ENCODE results near the gene HPCAL4.
A peak's percentile ranks its signal among the peaks of the same experiment; 100 is the strongest.

HPCAL4 gene

DNA sequence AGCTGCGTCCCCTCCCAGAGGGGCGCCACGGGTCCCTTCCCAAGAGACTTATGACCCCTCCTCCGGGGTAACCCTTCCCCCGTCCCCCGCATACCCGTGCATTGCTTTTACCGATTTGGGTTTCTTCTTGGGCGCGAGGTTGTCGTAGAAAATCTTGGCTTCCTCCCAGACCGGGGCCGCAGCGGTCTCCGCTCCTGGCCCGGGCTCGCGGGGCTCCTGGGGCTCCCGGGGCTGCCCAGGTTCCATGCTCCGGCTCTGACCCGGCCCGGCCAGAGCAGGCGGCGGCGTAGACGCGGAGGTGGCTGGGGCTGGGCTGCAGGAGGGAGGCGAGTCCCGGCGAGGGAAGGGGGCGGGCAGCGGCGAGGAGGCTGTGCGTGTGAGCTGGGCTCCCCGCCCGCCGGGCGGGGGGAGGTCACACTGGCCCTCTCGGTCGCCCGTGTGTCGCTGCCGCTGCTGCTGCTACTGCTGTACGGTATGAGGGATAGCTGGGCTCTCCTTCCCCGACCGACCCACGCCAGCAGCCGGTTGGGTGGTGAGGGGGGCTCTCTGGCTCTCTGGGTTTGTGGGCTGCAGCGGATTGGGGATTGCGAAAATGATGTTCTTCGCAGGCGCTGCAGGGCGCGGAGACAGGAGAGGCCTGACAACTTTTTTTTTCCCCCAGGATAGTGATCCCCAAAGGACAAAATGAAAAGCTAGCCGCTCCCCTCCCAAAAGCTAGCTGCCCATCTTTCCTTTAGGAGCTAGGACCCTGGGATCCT is 19.3 kb downstream of the HPCAL4 start, which contains the start of gene NT5C1A:
NT5C1A (minus strand) TSS at position 315 of the 758 bp plus-strand sequence; CDS start at position 246, 69 bp downstream.
- no peak within 1 kb of the TSS for H3K9ac ChIP-seq (ENCODE audit: low read depth, low read length)
- H3K27me3 ChIP-seq (ENCODE audit: control insufficient read depth, insufficient read depth, low read length), result peaks cover 98% of the 10 kb centered on the region
- no peaks in the 10 kb centered on the region for H3K36me3 ChIP-seq (ENCODE audit: control insufficient read depth, insufficient read depth, low read length)

GRCh38 chr1:39671433-39671792 is 19.8 kb downstream of the HPCAL4 start:
- peaks cover 2% of the 10 kb centered on the region for H3K4me1 ChIP-seq (ENCODE audit: control insufficient read depth, insufficient read depth, low read length)
- H3K36me3 ChIP-seq (ENCODE audit: control insufficient read depth, insufficient read depth, low read length), result no peaks in the 10 kb centered on the region
- H3K9ac ChIP-seq (ENCODE audit: low read depth, low read length), result no peak overlapping the region
- H3K9me3 ChIP-seq (ENCODE audit: control insufficient read depth, insufficient read depth, low read length), result no peaks in the 10 kb centered on the region
- H3K4me3 ChIP-seq (ENCODE audit: low read depth, low read length), result peak overlapping the region; percentile 42
- peaks cover 98% of the 10 kb centered on the region for H3K27me3 ChIP-seq (ENCODE audit: control insufficient read depth, insufficient read depth, low read length)

More for the DNA sequence above, 19.3 kb downstream of the HPCAL4 start, which contains the start of gene NT5C1A:
- Histone ChIP-seq H3K4me1 (ENCODE audit: control insufficient read depth, insufficient read depth, low read length) (peaks cover 2% of the 10 kb centered on the region), H3K9me3 (ENCODE audit: control insufficient read depth, insufficient read depth, low read length) (no peaks in the 10 kb centered on the region), H3K4me3 (ENCODE audit: low read depth, low read length) (peak within 1 kb of the TSS; percentile 42)

DNA sequence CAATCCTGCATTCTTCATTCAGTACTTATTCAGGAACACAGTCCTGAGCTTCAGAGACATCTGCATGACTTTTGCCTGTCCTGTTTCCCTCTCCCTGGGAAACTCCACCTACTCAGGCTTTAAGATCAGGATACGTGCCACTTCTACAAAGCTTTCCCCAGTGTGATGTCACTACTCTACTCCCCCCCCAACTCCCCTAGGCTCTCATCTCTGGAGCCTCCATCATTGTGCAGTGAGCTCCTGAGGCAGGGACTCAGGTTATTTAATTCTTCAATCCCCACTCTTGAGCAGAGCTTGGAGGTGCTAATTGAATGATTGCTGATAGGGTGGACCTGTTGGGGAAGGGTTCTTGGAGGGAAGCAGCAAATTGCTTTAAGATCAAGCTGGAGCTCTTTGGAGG is 20.5 kb downstream of the HPCAL4 start:
- H3K36me3 ChIP-seq (ENCODE audit: control insufficient read depth, insufficient read depth, low read length), result no peaks in the 10 kb centered on the region
- no peaks in the 10 kb centered on the region for H3K9me3 ChIP-seq (ENCODE audit: control insufficient read depth, insufficient read depth, low read length)
- H3K9ac ChIP-seq (ENCODE audit: low read depth, low read length), result no peak overlapping the region
- peaks cover 2% of the 10 kb centered on the region for H3K4me1 ChIP-seq (ENCODE audit: control insufficient read depth, insufficient read depth, low read length)
- H3K4me3 ChIP-seq (ENCODE audit: low read depth, low read length), result peak overlapping the region; percentile 26
- peaks cover 98% of the 10 kb centered on the region for H3K27me3 ChIP-seq (ENCODE audit: control insufficient read depth, insufficient read depth, low read length)

DNA sequence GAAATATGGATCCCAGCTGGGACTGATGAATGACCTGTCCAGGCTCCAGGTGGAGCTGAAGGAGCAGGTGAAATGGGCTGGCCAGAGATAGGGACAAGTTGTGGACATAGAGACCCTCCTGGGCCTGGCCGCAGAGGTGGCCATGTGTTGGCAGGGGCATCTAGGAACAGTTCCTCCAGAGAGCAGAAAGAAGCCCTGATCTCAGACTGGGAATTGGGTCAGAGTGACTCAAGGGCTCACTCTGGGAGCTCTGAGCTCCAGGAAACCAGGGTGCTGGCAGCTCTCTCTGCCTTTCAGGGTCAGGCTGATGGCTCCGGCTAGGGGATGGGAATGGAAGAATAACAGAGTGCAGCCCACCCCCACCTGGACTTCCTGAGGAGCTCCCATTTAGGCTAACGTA is 22.3 kb downstream of the HPCAL4 start:
- no peaks in the 10 kb centered on the region for H3K36me3 ChIP-seq (ENCODE audit: control insufficient read depth, insufficient read depth, low read length)
- H3K9me3 ChIP-seq (ENCODE audit: control insufficient read depth, insufficient read depth, low read length), result no peaks in the 10 kb centered on the region
- no peak overlapping the region for H3K4me3 ChIP-seq (ENCODE audit: low read depth, low read length)
- no peak overlapping the region for H3K9ac ChIP-seq (ENCODE audit: low read depth, low read length)
- peaks cover 95% of the 10 kb centered on the region for H3K27me3 ChIP-seq (ENCODE audit: control insufficient read depth, insufficient read depth, low read length)
- H3K4me1 ChIP-seq (ENCODE audit: control insufficient read depth, insufficient read depth, low read length), result peaks cover 2% of the 10 kb centered on the region

- Histone ChIP-seq H3K9ac (ENCODE audit: low read depth, low read length) (no peak overlapping the region), H3K4me1 (ENCODE audit: control insufficient read depth, insufficient read depth, low read length) (peaks cover 2% of the 10 kb centered on the region), H3K27me3 (ENCODE audit: control insufficient read depth, insufficient read depth, low read length) (peaks cover 94% of the 10 kb centered on the region)
Measured at GRCh38 chr1:39668111-39668510, 23.1 kb downstream of the HPCAL4 start.

DNA sequence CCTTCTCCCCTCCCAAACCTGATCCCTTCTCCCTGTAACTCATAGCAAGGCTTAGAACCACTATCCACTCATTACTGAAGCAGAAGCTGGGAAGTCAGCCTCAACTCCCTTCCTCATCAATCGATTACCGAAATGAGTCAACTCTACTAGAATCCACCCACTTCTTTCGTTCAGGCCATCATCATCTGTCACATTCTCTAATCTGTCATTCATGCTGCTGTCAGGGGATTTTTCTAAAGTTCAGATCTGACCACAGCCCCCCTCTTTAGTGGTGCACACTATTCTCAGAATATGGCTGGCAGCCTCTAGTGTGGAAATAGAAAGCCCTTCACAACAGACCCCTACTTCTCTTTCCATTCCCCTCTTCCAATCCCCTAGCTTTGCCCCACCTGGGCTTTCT is 24.5 kb downstream of the HPCAL4 start:
- no peaks in the 10 kb centered on the region for H3K4me1 ChIP-seq (ENCODE audit: control insufficient read depth, insufficient read depth, low read length)
- H3K9ac ChIP-seq (ENCODE audit: low read depth, low read length), result no peak overlapping the region
- H3K27me3 ChIP-seq (ENCODE audit: control insufficient read depth, insufficient read depth, low read length), result peaks cover 93% of the 10 kb centered on the region

More at GRCh38 chr1:39668111-39668510, 23.1 kb downstream of the HPCAL4 start:
- no peaks in the 10 kb centered on the region for H3K36me3 ChIP-seq (ENCODE audit: control insufficient read depth, insufficient read depth, low read length)
- no peak overlapping the region for H3K4me3 ChIP-seq (ENCODE audit: low read depth, low read length)
- no peaks in the 10 kb centered on the region for H3K9me3 ChIP-seq (ENCODE audit: control insufficient read depth, insufficient read depth, low read length)

GRCh38 chr1:39663559-39663958 is 27.7 kb downstream of the HPCAL4 start:
- no peak overlapping the region for H3K4me3 ChIP-seq (ENCODE audit: low read depth, low read length)
- no peak overlapping the region for H3K9ac ChIP-seq (ENCODE audit: low read depth, low read length)
- no peaks in the 10 kb centered on the region for H3K36me3 ChIP-seq (ENCODE audit: control insufficient read depth, insufficient read depth, low read length)
- peaks cover 91% of the 10 kb centered on the region for H3K27me3 ChIP-seq (ENCODE audit: control insufficient read depth, insufficient read depth, low read length)
- H3K4me1 ChIP-seq (ENCODE audit: control insufficient read depth, insufficient read depth, low read length), result no peaks in the 10 kb centered on the region
- no peaks in the 10 kb centered on the region for H3K9me3 ChIP-seq (ENCODE audit: control insufficient read depth, insufficient read depth, low read length)

More for the DNA sequence above, 24.5 kb downstream of the HPCAL4 start:
- Histone ChIP-seq H3K9me3 (ENCODE audit: control insufficient read depth, insufficient read depth, low read length) (no peaks in the 10 kb centered on the region), H3K36me3 (ENCODE audit: control insufficient read depth, insufficient read depth, low read length) (no peaks in the 10 kb centered on the region), H3K4me3 (ENCODE audit: low read depth, low read length) (no peak overlapping the region)

DNA sequence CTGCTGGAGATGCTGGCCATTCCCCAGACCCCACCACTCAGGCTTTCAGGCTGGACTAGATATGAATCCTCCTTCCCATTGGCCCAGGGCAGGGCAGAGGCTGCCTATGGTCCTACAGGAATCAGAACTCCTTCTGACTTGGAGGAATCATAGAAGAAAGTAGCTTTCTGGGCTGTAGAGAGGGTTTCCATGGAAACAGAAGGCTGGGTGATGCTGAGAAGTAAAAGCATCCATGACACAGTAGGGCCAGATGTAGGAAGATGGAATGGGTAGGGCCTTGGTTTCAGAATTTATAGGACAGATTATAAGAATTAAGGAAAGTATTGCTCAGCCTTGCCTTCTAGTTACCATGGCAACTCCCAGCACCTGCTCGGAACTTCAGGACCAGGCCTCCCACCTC is 28.4 kb downstream of the HPCAL4 start:
- no peak overlapping the region for H3K9ac ChIP-seq (ENCODE audit: low read depth, low read length)
- no peak overlapping the region for H3K4me3 ChIP-seq (ENCODE audit: low read depth, low read length)
- peaks cover 88% of the 10 kb centered on the region for H3K27me3 ChIP-seq (ENCODE audit: control insufficient read depth, insufficient read depth, low read length)
- no peaks in the 10 kb centered on the region for H3K36me3 ChIP-seq (ENCODE audit: control insufficient read depth, insufficient read depth, low read length)
- no peaks in the 10 kb centered on the region for H3K9me3 ChIP-seq (ENCODE audit: control insufficient read depth, insufficient read depth, low read length)
- H3K4me1 ChIP-seq (ENCODE audit: control insufficient read depth, insufficient read depth, low read length), result no peaks in the 10 kb centered on the region

DNA sequence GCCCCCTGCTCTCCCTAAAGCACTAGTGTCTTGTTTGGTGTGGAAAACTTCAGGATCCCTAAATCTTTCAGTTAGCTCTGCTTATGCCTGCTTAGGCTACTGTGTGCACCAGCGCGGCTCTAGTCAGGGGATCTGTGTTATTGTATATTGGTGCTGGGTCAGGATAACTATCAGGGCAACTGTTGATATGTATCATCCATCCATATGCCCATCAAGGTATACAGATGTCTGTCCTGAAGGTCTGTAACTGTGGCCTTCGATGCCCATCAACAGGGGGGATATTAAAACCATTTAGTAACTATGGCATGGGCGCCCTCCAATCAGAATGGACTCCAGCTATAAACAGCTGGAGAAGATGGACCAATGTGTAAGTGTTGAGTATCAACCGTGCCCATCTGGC is 31.7 kb downstream of the HPCAL4 start:
- no peaks in the 10 kb centered on the region for H3K4me1 ChIP-seq (ENCODE audit: control insufficient read depth, insufficient read depth, low read length)
- peaks cover 77% of the 10 kb centered on the region for H3K27me3 ChIP-seq (ENCODE audit: control insufficient read depth, insufficient read depth, low read length)
- H3K4me3 ChIP-seq (ENCODE audit: low read depth, low read length), result no peak overlapping the region
- H3K9ac ChIP-seq (ENCODE audit: low read depth, low read length), result no peak overlapping the region
- H3K36me3 ChIP-seq (ENCODE audit: control insufficient read depth, insufficient read depth, low read length), result no peaks in the 10 kb centered on the region
- no peaks in the 10 kb centered on the region for H3K9me3 ChIP-seq (ENCODE audit: control insufficient read depth, insufficient read depth, low read length)

GRCh38 chr1:39659110-39659509 is 32.1 kb downstream of the HPCAL4 start:
- H3K4me1 ChIP-seq (ENCODE audit: control insufficient read depth, insufficient read depth, low read length), result no peaks in the 10 kb centered on the region
- peaks cover 80% of the 10 kb centered on the region for H3K27me3 ChIP-seq (ENCODE audit: control insufficient read depth, insufficient read depth, low read length)
- no peaks in the 10 kb centered on the region for H3K9me3 ChIP-seq (ENCODE audit: control insufficient read depth, insufficient read depth, low read length)
- no peak overlapping the region for H3K9ac ChIP-seq (ENCODE audit: low read depth, low read length)
- H3K36me3 ChIP-seq (ENCODE audit: control insufficient read depth, insufficient read depth, low read length), result no peaks in the 10 kb centered on the region
- H3K4me3 ChIP-seq (ENCODE audit: low read depth, low read length), result no peak overlapping the region

GRCh38 chr1:39657923-39658485 is 33.2 kb downstream of the HPCAL4 start:
- Histone ChIP-seq H3K36me3 (ENCODE audit: control insufficient read depth, insufficient read depth, low read length) (no peaks in the 10 kb centered on the region), H3K9me3 (ENCODE audit: control insufficient read depth, insufficient read depth, low read length) (no peaks in the 10 kb centered on the region), H3K4me3 (ENCODE audit: low read depth, low read length) (no peak overlapping the region), H3K9ac (ENCODE audit: low read depth, low read length) (no peak overlapping the region), H3K27me3 (ENCODE audit: control insufficient read depth, insufficient read depth, low read length) (peaks cover 77% of the 10 kb centered on the region), H3K4me1 (ENCODE audit: control insufficient read depth, insufficient read depth, low read length) (no peaks in the 10 kb centered on the region)

DNA sequence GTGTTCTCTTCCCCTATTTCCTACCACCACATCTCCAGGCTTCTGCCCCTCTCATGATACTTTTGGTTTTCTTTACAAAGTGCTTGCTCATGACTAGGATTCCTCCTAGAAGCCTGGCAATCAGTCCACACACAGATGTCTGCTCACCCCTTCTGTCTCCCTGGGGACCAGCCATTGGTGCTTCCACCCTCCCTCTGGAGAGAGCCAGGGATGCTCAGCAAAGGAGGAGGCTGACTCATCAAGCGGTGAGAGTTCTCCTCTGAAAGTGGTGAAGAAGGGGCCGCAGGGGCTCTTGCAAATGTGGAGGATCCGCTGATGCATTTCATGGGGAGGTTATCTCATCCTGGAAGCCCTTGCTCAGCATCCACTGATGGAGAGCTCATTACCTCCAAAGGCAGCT is 33.8 kb downstream of the HPCAL4 start:
- Histone ChIP-seq H3K4me1 (ENCODE audit: control insufficient read depth, insufficient read depth, low read length) (no peaks in the 10 kb centered on the region), H3K9ac (ENCODE audit: low read depth, low read length) (no peak overlapping the region), H3K27me3 (ENCODE audit: control insufficient read depth, insufficient read depth, low read length) (peaks cover 72% of the 10 kb centered on the region), H3K36me3 (ENCODE audit: control insufficient read depth, insufficient read depth, low read length) (no peaks in the 10 kb centered on the region), H3K9me3 (ENCODE audit: control insufficient read depth, insufficient read depth, low read length) (no peaks in the 10 kb centered on the region), H3K4me3 (ENCODE audit: low read depth, low read length) (no peak overlapping the region)
